HG03159 (cell line): ENCODE data around the gene NFATC4.
"Not testable (repeated sequence)": the region's sequence is repeated elsewhere in the genome, so short reads cannot be mapped to it uniquely, and the experiment has no call there.

Source experiments
- ATAC-seq: cut with Tn5 transposase; IDR thresholded peaks from one replicate; pipeline ENCODE4 v1.9.1; 2021; ENCODE audit warnings: mild to moderate bottlenecking, moderate library complexity; ENCODE audit not compliant: unreplicated experiment

NFATC4 gene

DNA sequence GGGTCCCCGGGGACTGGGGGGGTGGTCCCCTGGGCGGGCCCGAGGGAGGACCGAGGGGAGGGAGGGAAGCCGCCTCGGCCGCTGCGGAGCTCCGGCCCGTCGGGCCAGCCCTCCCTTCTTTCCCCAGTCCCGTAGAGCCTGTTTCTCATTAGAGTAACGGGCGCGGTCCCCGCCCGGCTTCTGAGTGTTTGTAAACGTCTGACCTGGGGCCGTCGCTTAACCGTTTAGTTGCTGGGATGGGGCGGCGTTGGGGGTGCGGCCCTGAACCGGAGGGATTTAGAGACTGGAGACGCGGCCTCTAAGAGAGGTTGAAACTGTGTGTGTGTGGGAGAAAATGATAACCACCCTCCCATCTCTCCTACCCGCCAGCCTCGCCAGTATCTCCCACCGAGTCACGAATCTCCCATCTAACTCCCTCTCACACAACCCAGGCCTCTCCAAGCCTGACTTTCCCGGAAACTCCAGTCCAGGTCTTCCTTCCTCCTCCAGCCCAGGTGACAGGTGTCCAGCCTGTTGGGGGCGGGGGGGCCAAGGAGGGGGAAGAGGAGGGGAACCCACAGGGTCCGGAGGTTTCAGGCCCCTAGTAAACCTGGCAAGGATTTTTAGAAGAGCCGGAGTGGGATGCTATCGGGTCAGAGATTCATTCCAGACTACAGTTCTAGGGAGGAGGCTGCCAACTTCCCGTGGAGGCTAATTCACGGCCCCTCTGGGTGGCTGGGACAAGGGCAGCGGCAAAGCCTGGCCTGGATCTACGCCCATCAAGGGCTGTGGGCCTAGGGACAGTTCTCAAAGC is 1.1 kb upstream of the NFATC4 start:
- peak; percentile 55 for ATAC-seq

DNA sequence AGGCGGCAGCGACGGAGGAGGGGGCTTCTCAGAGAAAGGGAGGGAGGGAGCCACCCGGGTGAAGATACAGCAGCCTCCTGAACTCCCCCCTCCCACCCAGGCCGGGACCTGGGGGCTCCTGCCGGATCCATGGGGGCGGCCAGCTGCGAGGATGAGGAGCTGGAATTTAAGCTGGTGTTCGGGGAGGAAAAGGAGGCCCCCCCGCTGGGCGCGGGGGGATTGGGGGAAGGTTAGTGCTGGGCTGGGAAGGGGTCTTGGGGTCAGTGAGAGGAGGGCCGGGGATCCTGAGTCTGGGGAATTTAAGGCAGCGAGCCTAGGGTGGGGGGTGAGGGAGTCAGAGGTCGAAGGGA is 203 bp downstream of the NFATC4 start:
- ATAC-seq: no peak

DNA sequence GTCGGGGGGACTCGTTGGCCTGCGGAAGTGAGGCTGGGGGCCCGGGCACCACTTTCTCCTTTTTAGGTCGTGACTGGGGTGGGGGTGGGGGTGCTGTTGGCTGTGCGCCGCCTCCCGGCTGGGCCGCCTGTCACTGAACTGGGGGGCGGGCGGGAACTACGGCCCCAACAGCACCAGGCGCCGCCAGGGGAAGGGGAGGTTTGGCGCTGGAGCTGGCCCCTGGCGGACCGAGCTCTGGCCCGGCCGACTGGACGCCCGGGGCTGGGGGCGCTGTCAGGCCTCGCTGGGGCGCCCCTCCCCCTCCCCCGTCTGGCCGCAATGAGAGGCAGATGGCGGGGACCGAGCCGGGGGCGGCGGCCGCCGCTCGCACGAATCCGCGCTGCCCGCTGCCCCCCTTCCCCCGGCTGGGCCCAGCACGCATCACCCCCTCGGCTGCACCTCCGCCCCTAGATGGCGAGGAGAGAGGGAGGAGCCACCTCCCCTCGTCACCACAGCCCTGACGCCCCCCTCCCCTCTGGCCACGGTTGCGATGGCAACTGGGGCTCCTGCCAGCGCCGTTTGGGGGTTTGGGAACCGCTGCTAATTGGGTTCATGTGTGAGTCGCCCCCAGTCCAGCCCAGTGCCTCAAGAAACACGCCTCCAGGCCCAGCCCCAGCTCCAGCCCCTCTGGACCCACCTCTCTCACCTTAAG is 723 bp downstream of the NFATC4 start:
- ATAC-seq: no peak

- no peak for ATAC-seq
Measured at GRCh38 chr14:24369463-24369862, 1.5 kb downstream of the NFATC4 start.

DNA sequence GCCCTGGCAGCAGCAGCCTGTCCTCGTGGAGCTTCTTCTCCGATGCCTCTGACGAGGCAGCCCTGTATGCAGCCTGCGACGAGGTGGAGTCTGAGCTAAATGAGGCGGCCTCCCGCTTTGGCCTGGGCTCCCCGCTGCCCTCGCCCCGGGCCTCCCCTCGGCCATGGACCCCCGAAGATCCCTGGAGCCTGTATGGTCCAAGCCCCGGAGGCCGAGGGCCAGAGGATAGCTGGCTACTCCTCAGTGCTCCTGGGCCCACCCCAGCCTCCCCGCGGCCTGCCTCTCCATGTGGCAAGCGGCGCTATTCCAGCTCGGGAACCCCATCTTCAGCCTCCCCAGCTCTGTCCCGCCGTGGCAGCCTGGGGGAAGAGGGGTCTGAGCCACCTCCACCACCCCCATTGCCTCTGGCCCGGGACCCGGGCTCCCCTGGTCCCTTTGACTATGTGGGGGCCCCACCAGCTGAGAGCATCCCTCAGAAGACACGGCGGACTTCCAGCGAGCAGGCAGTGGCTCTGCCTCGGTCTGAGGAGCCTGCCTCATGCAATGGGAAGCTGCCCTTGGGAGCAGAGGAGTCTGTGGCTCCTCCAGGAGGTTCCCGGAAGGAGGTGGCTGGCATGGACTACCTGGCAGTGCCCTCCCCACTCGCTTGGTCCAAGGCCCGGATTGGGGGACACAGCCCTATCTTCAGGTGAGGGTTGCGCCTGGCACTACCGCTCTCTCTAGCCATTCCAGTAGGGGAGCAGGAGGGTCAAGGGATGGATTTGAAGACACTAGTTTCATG is 2.1 kb downstream of the NFATC4 start:
- ATAC-seq: no peak

DNA sequence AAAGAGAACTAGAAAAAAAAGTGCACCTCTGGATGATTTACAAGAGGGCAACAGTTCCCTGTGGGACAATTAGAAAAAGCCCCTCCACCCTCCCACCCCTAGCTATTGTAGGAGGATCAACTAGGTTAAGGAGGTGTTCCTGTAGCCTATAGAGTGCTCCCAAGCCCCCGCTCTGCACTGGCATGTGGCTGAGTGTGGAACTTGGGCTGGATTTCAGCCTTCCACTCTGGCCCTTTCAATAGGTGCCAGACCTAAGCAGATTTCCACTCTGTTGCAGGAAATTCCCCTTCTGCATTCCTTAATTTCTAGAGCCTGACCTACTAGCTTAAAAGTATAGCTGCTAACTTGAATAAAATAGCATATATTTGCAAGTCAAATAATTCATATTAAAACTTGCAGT is 2.8 kb downstream of the NFATC4 start:
- ATAC-seq: no peak

DNA sequence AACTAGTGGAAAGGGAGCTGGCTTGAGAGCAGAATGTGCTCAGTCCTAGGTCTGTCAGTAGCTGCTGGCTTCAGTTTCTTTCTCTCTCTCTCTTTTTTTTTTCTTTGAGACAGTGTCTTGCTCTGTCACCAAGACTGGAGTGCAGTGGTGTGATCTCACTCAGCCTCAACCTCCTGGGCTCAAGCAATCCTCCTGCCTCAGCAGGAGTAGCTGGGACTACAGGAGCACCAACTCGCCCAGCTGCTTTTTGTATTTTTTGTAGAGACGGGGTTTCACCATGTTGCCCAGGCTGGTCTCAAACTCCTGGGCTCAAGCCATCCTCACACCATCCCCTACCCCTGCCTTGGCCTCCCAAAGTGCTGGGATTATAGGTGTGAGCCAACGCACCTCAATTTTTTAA is 3.6 kb downstream of the NFATC4 start:
- ATAC-seq: not testable (repeated sequence)

GRCh38 chr14:24372701-24373416 is 4.9 kb downstream of the NFATC4 start:
- ATAC-seq: no peak

DNA sequence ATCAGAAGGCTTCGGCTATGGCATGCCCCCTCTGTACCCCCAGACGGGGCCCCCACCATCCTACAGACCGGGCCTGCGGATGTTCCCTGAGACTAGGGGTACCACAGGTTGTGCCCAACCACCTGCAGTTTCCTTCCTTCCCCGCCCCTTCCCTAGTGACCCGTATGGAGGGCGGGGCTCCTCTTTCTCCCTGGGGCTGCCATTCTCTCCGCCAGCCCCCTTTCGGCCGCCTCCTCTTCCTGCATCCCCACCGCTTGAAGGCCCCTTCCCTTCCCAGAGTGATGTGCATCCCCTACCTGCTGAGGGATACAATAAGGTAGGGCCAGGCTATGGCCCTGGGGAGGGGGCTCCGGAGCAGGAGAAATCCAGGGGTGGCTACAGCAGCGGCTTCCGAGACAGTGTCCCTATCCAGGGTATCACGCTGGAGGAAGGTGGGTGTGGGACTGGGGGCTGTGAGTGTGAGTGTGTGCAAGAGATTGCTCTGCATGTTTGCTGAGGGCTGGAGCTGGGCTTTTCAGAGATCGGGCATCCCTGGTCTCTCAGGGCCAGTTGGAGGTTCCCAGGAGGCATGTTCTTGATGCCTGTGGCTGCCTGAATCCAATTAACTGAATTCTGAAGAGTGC is 8.6 kb downstream of the NFATC4 start:
- no peak for ATAC-seq

DNA sequence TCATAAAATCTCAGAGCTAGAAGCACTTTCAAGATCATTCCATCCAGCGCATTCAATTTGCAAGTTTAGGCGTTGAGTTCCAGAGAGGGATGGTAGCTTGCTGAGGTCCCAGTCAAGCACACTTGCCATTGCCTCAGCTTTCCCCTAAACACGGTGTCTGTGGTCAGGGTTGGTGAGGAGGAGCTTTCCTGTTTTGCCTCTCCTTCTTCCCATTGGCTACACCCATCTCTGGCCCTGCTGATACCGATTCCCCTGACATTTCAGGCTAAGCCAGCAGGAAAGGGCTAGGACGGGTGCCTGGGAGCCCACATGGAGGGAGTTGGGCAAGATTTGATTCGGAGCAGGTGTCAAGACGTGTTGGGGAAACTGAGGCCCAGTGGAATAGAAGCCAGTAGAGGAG is 9.1 kb downstream of the NFATC4 start:
- ATAC-seq: no peak

DNA sequence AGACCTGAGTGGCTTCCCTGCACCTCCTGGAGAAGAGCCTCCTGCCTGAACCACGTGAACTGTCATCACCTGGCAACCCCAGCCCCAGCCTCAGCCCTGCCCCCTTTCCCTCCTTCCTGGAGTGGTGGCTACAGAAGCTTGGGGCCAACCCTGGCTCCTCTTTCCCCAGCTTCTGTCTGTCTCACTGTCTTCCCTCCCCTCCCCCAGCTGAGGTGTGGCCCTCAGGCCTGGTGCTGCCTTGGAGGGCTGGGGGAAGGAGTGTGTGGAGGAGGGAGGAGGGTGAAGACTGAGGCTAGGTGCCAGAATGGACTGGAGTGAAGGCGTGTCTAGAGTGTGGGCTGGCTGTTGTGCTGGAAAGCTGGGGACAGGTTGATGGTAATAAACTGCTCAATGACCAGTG is 9.7 kb downstream of the NFATC4 start:
- ATAC-seq: no peak

- ATAC-seq: no peak
Measured at GRCh38 chr14:24378327-24378726, 10.3 kb downstream of the NFATC4 start.

GRCh38 chr14:24378981-24379906 is 11.3 kb downstream of the NFATC4 start:
- ATAC-seq: no peak

DNA sequence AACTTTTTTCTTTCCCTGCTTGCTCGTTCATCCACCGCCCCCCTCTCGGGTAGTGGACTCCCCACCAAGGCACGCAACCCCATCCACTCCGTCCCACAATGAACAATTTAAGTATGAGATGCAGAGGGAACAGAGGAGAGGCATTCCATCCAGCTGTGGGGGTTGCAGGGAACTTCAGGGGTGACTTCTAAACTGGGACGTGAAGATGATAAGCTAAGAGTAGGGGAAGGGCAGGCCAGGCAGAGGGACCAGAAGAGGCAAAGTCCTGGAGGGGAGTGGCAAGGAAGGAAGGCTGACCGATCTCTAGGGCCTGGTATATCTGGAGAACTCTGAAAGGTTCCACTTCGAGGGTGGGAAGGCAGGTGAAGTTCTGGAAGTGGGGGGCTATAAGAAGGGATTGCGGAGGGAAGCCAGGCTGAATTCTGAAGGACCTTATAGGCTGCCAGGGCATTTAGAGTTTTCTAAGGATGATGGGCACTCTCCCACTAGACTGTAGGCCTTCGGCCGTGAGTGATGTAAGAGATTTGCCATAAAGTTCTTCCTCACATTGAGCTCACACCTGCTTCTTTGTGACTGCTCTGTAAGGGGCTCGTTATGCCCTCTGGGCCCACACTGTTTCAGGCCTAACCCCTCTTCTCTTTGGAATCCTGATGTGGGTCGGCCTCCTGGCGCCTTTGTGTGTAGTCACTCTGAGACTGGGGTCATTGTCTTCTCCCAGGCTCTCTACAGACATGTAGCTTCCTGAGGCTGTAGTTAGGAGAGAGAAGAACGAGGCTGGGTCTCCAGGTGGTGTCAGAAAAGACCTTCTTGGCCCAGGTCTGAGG is 12.1 kb downstream of the NFATC4 start:
- ATAC-seq: no peak

DNA sequence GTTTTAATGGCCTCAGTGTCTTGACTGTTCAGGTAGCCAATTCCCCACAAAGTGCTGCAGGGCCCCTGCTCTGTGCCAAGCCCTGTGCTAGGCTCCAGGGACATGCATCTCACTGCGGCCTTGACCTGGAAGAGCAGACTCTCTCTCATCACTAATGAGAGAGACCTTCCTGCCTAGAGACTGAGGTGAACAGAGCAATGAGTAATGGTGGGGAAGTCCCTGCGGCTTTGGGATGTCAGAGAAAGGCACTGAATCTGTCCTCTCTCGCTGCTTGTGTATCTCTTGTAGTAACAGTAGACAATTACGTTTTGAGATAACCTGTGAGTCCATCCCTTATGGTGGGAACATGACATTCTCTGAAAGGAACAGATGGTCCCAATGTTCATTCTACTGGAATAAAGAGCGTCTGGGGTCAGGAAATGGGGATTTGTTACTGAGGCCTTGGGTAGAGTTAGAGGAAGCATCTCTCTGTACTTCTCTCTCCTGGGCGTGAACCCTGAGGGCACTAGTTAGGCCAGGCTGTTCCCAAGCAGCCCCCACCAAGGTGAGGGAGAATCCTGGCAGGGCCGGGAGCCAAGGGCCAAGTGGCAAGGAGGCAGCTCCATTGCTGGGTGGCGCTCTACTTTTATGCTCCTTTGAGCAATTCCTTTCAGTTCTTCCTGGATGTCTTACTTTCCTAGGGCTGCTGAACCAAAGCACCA is 13.5 kb downstream of the NFATC4 start:
- no peak for ATAC-seq

DNA sequence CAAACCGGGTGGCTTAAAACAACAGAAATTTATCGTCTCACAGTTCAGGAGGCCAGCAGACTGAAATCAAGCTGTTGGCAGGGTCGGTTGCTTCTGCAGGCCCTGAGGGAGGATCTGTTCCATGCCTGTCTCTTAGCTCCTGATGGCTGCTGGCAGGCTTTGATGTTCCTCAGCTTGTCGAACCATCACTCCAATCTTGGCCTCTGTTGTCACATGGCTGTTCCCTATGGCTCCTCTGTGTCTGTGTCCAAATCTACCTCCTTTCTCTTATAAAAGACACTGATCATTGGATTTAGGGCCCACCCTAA is 14.0 kb downstream of the NFATC4 start:
- ATAC-seq: no peak

DNA sequence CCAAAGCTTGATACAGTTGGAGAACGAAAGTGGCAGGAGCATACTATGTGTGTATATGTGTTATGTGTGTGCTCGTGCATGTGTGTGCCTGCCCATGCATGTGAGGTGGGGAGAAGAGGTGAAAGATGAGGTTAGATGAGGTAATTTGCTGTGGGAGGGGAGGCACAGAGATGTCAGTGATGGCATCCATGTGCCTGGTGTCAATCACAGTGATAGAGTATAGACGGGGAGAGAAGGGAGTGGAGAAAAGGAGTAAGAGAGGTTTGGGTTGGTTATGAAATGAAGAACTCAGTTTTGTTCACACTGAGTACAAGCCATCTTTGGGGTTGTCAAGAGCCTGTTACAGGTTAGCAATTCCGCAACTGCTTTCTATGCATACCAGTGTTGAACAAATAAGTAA is 16.2 kb downstream of the NFATC4 start:
- no peak for ATAC-seq

DNA sequence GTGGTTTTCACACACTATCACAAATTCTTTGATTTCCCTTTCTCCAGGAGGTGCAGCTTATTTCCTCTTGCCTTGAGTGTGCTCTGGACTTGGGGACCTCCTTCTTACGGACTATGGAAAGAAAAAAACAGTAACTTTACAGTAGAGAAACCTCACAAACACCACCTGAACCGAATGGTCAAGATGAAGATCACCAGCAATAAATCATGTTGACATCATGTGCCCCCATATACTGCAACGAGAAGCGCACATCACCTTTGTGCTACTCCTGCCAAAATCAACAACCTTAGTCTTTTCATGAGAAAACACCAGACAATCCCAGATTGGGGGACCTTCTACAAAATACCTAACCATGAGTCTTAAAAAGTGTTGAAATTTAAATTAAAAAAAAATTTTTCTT is 17.5 kb downstream of the NFATC4 start:
- no peak for ATAC-seq

DNA sequence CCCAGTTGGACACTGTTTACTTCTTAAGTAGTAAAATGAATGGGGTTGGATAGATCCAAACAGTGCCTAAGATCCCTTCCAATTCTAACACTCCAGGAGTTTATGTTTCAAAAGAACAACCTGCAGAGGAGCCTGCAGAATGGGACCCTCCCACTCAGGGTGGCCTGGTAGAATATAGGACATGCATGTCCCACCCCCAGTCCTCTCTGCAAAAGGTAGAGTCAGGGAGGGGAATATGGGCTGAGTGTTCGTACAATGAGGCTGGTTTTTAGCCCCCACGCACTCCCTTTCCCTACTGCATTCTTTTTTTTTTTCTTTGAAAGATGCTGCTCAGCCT is 19.0 kb downstream of the NFATC4 start:
- ATAC-seq: no peak
